GM18868 (cell line): ENCODE measurements around the gene TXK.

ENCODE experiments used
- ATAC-seq: cut with Tn5 transposase; IDR thresholded peaks from one replicate; pipeline ENCODE4 v1.9.1; 2021; ENCODE audit warnings: mild to moderate bottlenecking, moderate library complexity; ENCODE audit not compliant: unreplicated experiment

The TXK gene

DNA sequence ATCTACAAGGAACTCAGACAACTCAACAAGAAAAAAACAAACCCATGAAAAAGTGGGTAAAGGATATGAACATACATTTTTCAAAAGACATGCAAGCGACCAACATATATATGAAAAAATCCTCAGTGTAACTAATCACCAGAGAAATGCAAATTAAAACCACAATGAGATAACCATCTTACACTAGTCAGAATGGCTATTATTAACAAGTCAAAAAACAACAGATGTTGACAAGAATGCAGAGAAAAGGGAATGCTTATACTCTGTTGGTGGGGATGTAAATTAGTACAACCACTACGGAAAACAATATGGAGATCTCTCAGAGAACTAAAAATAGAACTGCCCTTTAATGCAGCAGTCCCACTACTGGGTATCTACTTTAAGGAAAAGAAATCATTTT lies 105.4 kb downstream of the TXK start:
- ATAC-seq = peak; percentile 60

- peak; percentile 94 for ATAC-seq
These were observed 106.4 kb downstream of the TXK start for GRCh38 chr4:48027653-48028052.

DNA sequence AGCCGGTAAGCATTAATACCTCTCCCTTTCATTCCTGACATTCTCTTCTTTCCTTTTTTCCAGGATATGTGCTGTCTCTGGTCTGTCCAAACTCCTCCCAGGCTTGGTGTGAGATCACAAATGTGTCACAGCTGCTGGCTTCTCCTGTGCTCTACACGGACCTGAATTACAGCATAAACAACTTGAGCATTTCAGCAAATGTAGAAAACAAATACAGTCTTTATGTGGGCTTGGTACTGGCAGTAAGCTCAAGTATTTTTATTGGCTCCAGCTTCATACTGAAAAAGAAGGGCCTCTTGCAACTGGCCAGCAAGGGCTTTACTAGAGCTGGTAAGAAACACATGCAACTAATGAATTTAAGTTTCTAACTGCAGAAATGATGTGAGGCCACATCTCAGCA lies 109.0 kb downstream of the TXK start:
- no peak for ATAC-seq

- ATAC-seq = no peak
These were observed 109.5 kb downstream of the TXK start for GRCh38 chr4:48024522-48024921.

- ATAC-seq = no peak
These were observed 111.8 kb downstream of the TXK start for GRCh38 chr4:48022192-48022799.

GRCh38 chr4:48021100-48021499 lies 113.0 kb downstream of the TXK start:
- no peak for ATAC-seq

DNA sequence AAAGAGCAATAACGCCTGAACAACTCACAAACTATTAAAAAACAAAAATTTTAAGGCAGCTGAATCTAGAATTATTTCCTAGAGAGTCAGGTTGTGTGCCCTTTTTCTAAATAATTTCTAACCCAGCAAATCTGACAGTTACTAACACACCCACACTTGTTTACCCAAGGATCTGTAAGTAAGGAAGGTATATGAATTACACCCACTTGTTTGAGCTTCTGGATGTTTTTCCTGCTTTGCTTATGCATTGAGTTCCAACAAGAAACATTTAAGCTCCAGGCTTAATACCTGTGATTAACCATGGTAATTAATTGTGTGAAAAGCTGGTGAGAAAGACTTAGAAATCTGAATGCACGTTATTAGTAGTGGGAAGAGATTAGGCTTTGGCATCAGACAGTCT lies 115.9 kb downstream of the TXK start:
- no peak for ATAC-seq

DNA sequence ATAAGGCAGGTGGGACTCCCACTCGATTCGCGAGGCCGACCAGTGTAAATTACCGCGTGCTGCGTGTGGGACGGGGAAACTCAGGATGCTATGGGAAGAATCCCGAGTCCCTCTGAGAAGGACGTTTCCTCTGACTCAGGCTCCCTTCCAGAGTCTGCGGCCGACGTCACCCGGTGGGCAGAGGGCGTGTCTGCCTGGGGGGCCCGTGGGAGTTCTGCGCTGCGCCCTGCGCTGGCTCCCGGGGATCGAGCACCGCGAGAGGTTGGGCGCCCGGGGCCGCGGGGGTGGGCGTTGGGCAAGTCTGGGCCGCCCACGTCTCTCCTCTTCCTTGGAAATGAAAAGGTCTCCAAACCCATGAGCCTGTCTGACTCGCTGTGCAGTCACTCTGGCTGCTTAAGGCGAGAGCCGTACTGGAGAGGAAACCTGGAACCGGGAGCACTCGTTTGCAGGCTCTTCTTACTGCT lies 116.9 kb downstream of the TXK start:
- ATAC-seq = no peak
